HCT116 (cell line): ENCODE measurements around the gene WDR93. TPM values are rescaled to one million over a fixed set of nuclear protein-coding genes. Genes with fewer than 3 reads are reported as not detected.

ENCODE experiments used
- ATAC-seq: fragments of 200-7000 bp; cut with Tn5 transposase; 2 replicates; pipeline ENCODE4 v1.9.1; 2020; ENCODE audit warnings: mild to moderate bottlenecking, moderate library complexity
- BruUV-seq: library from RNA; stranded (reverse); fragments of 400-500 nt; replicated peaks from 2 replicates; lab custom pipeline; 2021; lab: Mats Ljungman, UMichigan
- CTCF ChIA-PET: fragments of 300-600 bp; sonication (Branson Sonifier 250); formaldehyde crosslinking; loops from one replicate; lab custom pipeline; 2021; ENCODE audit warnings: antibody characterized with exemption; lab: Charles Lee
- POLR2A ChIA-PET: fragments of 300-600, 350-600 bp; sonication (Branson Sonifier 250); formaldehyde crosslinking; loops from one replicate; lab custom pipeline; 2021; ENCODE audit warnings: antibody characterized with exemption; lab: Charles Lee
- RAD21 ChIA-PET, 2 experiments: fragments of 300-600 bp; sonication (Branson Sonifier 250); formaldehyde crosslinking; loops; one replicate each; lab custom pipeline; 2023; ENCODE audit warnings: low total read pairs in 2 of 2; ENCODE audit not compliant: uncharacterized antibody in 2 of 2, unreplicated experiment in 2 of 2, low non-redundant PET in 1 of 2; lab: Charles Lee
- DNase-seq: peaks from one replicate; pipeline ENCODE4 v3.0.0-alpha.2; 2010; ENCODE audit warnings: low read depth, low spot score
- H2AFZ ChIP-seq: fragments of 200-600 bp; shearing (Covaris generic), sonication (generic); 2 replicates; pipeline ENCODE4 v1.6.1; 2017; ENCODE audit warnings: low read depth, mixed run types, mixed read lengths, antibody characterized with exemption, low read length; ENCODE audit not compliant: poor library complexity, severe bottlenecking
- H3K27ac ChIP-seq: 2 replicates; pipeline ENCODE4 v1.5.1; 2012; ENCODE audit warnings: low read depth, low read length
- H3K27me3 ChIP-seq: fragments of 200-600 bp; sonication (generic); 2 replicates; pipeline ENCODE4 v1.6.1; 2016; ENCODE audit warnings: mixed run types, low read length, mixed read lengths; ENCODE audit not compliant: insufficient read depth
- H3K36me3 ChIP-seq, 2 experiments: fragments of 200-500 bp in 1 of 2; fragments of 200-600 bp in 1 of 2; sonication (Bioruptor generic) in 1 of 2; sonication (generic) in 1 of 2; 2 replicates each; pipeline versions ENCODE4 v1.5.1 to v1.6.1; 2014 to 2016; ENCODE audit warnings: low read length in 2 of 2, inconsistent platforms in 1 of 2, mixed read lengths in 1 of 2, mixed run types in 1 of 2; ENCODE audit not compliant: insufficient read depth in 2 of 2, control insufficient read depth in 1 of 2
- H3K4me1 ChIP-seq, 2 experiments: fragments of 200-600 bp in 1 of 2; sonication (generic) in 1 of 2; 2 replicates each; pipeline versions ENCODE4 v1.5.1 to v1.6.1; 2012 to 2017; ENCODE audit warnings: low read length in 2 of 2, inconsistent platforms in 1 of 2, mild to moderate bottlenecking in 1 of 2, mixed read lengths in 1 of 2, mixed run types in 1 of 2, moderate library complexity in 1 of 2; ENCODE audit not compliant: insufficient read depth in 2 of 2, control insufficient read depth in 1 of 2
- H3K4me2 ChIP-seq: fragments of 200-600 bp; sonication (generic); 2 replicates; pipeline ENCODE4 v1.6.1; 2017; ENCODE audit warnings: mixed run types, low read length, mixed read lengths
- H3K4me3 ChIP-seq, 2 experiments: fragments of 200-600 bp in 1 of 2; sonication (generic) in 1 of 2; replicated peaks in 1 of 2; 2 replicates each; pipeline ENCODE4 v1.5.1; 2011 to 2016; ENCODE audit warnings: low read length in 2 of 2, control low read depth in 1 of 2, low read depth in 1 of 2, mild to moderate bottlenecking in 1 of 2, mixed read lengths in 1 of 2, mixed run types in 1 of 2
- H3K79me2 ChIP-seq: fragments of 200-600 bp; sonication (generic); 2 replicates; pipeline ENCODE4 v1.6.1; 2017; ENCODE audit warnings: mild to moderate bottlenecking, mixed run types, low read length, moderate library complexity, mixed read lengths; ENCODE audit not compliant: insufficient read depth
- H3K9ac ChIP-seq: fragments of 200-600 bp; sonication (generic); 2 replicates; pipeline ENCODE4 v1.6.1; 2016; ENCODE audit warnings: low read length, mixed read lengths
- H3K9me2 ChIP-seq: fragments of 200-600 bp; sonication (generic), shearing (Covaris generic); 2 replicates; pipeline ENCODE4 v1.6.1; 2017; ENCODE audit warnings: mixed run types, mild to moderate bottlenecking, moderate library complexity; ENCODE audit not compliant: insufficient read depth
- H3K9me3 ChIP-seq, 2 experiments: fragments of 200-500 bp in 1 of 2; fragments of 200-600 bp in 1 of 2; sonication (Bioruptor generic) in 1 of 2; sonication (generic) in 1 of 2; 2 replicates each; pipeline ENCODE4 v1.6.1; 2014 to 2017; ENCODE audit warnings: low read length in 2 of 2, mixed read lengths in 2 of 2, inconsistent platforms in 1 of 2, low read depth in 1 of 2, mild to moderate bottlenecking in 1 of 2, mixed run types in 1 of 2, moderate library complexity in 1 of 2; ENCODE audit not compliant: control insufficient read depth in 1 of 2, insufficient read depth in 1 of 2
- H4K20me1 ChIP-seq: fragments of 200-600 bp; sonication (generic), shearing (Covaris generic); 2 replicates; pipeline ENCODE4 v1.6.1; 2017; ENCODE audit warnings: mixed run types, mild to moderate bottlenecking, moderate library complexity; ENCODE audit not compliant: insufficient read depth
- CBX3 ChIP-seq: IDR thresholded peaks from 2 replicates; pipeline ENCODE4 v1.6.1; 2012; ENCODE audit warnings: low read depth
- CEBPB ChIP-seq: IDR thresholded peaks from 2 replicates; pipeline ENCODE4 v1.6.1; 2012; ENCODE audit warnings: low read depth
- EGR1 ChIP-seq: IDR thresholded peaks from 2 replicates; pipeline ENCODE4 v1.6.1; 2012; ENCODE audit warnings: low read depth
- ELF1 ChIP-seq: IDR thresholded peaks from 2 replicates; pipeline ENCODE4 v1.6.1; 2012; ENCODE audit warnings: low read depth, borderline replicate concordance
- EZH2 ChIP-seq: fragments of 200-600 bp; sonication (generic); IDR thresholded peaks from 2 replicates; pipeline ENCODE4 v1.6.1; 2017; ENCODE audit warnings: antibody characterized with exemption, mixed run types
- EZH2phosphoT487 ChIP-seq: fragments of 200-600 bp; IDR thresholded peaks from 2 replicates; pipeline ENCODE4 v1.6.1; 2018; ENCODE audit warnings: antibody characterized with exemption, borderline replicate concordance
- FOSL1 ChIP-seq: IDR thresholded peaks from 2 replicates; pipeline ENCODE4 v1.6.1; 2012; ENCODE audit warnings: low read depth
- JUND ChIP-seq: IDR thresholded peaks from 2 replicates; pipeline ENCODE4 v1.6.1; 2012
- POLR2A ChIP-seq: IDR thresholded peaks from 2 replicates; pipeline ENCODE4 v1.7.0; 2011; ENCODE audit warnings: borderline replicate concordance; ENCODE audit not compliant: insufficient read depth, insufficient read length; ENCODE audit errors: extremely low read depth
- POLR2AphosphoS5 ChIP-seq: IDR thresholded peaks from 2 replicates; pipeline ENCODE4 v1.6.1; 2011; ENCODE audit warnings: mild to moderate bottlenecking, low read depth, low read length, moderate library complexity
- SIN3A ChIP-seq: IDR thresholded peaks from 2 replicates; pipeline ENCODE4 v1.6.1; 2012; ENCODE audit warnings: low read depth
- SP1 ChIP-seq: IDR thresholded peaks from 2 replicates; pipeline ENCODE4 v1.6.1; 2012; ENCODE audit warnings: low read depth
- TCF7L2 ChIP-seq: IDR thresholded peaks from 2 replicates; pipeline ENCODE4 v1.7.0; 2011; ENCODE audit warnings: borderline replicate concordance, inconsistent platforms; ENCODE audit not compliant: insufficient read depth, insufficient read length; ENCODE audit errors: extremely low read depth
- YY1 ChIP-seq: IDR thresholded peaks from 2 replicates; pipeline ENCODE4 v1.6.1; 2011; ENCODE audit warnings: low read length, low read depth, moderate library complexity, mild to moderate bottlenecking; ENCODE audit not compliant: insufficient replicate concordance; ENCODE audit errors: extremely low read depth
- ZFX ChIP-seq: fragments of 450-650 bp; IDR thresholded peaks from 2 replicates; pipeline ENCODE4 v1.6.1; 2017
- ZNF274 ChIP-seq: fragments of 200-500 bp; sonication (Bioruptor generic); IDR thresholded peaks from 2 replicates; pipeline ENCODE4 v1.6.1; 2014; ENCODE audit warnings: mild to moderate bottlenecking, low read depth, low read length, inconsistent platforms
- intact Hi-C: fragments of 100-400 bp; cut with micrococcal nuclease; formaldehyde crosslinking; loops from 2 replicates; pipeline ENCODE4 v1.10.0; 2022
- total RNA-seq: library from RNA; stranded (reverse); gene quantifications from one replicate; pipeline ENCODE4 v1.2.1, GENCODE V29; 2021; ENCODE audit not compliant: unreplicated experiment
- TF ChIP-seq, protein P1 (sequence below): IDR thresholded peaks from 2 replicates; pipeline ENCODE4 v1.6.1; 2011; ENCODE audit warnings: mild to moderate bottlenecking, low read length, moderate library complexity; ENCODE audit not compliant: insufficient replicate concordance; ENCODE audit errors: extremely low read depth
- TF ChIP-seq, protein P2 (sequence below): IDR thresholded peaks from 2 replicates; pipeline ENCODE4 v1.6.1; 2012
- TF ChIP-seq, protein P3 (sequence below), 3 experiments: fragments of 200-600 bp in 1 of 3; sonication (generic) in 1 of 3; IDR thresholded peaks in 2 of 3; conservative IDR thresholded peaks in 1 of 3; 2 replicates each; pipeline ENCODE4 v1.5.1; 2012 to 2017; ENCODE audit warnings: low read depth in 2 of 3, low read length in 2 of 3, antibody characterized with exemption in 1 of 3, borderline replicate concordance in 1 of 3, control low read depth in 1 of 3, mild to moderate bottlenecking in 1 of 3, mixed read lengths in 1 of 3, mixed run types in 1 of 3, moderate library complexity in 1 of 3; ENCODE audit not compliant: insufficient read depth in 1 of 3

The WDR93 gene
- total RNA-seq, 1 experiment from 2014 or later: 0.42 TPM

DNA sequence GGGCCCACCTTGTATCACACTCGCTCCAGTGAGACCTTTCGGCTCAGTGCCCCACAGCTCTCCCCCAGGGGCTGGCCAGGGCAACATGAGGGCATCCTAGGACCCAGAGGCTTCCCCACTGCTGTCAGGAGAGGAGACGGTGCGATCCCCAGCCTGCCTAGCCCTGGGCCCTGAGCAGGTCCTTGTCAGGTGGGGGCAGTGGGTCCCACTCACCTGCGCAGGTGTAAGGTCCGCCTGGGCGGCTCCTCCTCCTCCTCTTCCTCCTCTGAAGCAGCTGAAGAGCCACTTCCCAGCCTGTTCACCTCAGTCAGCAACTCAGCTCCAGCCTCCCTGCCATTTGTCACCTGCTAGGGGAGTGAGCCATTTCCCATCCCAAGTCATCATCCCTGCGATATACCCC is 44.9 kb upstream of the WDR93 start:
- no TSS peak for BruUV-seq
- Histone ChIP-seq H4K20me1 (no peaks in the 10 kb centered on the region), H3K4me2 (no peak overlapping the region), H3K79me2 (no peaks in the 10 kb centered on the region)
- TF ChIP-seq ZFX (no peak), JUND (no peak), CEBPB (no peak), CBX3 (no peak), SP1 (no peak), SIN3A (no peak), EZH2 (no peak), YY1 (no peak), FOSL1 (no peak), ZNF274 (no peak), EZH2phosphoT487 (no peak), POLR2AphosphoS5 (no peak), TCF7L2 (no peak), EGR1 (no peak), ELF1 (no peak), POLR2A (no peak)
- TF ChIP-seq, protein P1, sequence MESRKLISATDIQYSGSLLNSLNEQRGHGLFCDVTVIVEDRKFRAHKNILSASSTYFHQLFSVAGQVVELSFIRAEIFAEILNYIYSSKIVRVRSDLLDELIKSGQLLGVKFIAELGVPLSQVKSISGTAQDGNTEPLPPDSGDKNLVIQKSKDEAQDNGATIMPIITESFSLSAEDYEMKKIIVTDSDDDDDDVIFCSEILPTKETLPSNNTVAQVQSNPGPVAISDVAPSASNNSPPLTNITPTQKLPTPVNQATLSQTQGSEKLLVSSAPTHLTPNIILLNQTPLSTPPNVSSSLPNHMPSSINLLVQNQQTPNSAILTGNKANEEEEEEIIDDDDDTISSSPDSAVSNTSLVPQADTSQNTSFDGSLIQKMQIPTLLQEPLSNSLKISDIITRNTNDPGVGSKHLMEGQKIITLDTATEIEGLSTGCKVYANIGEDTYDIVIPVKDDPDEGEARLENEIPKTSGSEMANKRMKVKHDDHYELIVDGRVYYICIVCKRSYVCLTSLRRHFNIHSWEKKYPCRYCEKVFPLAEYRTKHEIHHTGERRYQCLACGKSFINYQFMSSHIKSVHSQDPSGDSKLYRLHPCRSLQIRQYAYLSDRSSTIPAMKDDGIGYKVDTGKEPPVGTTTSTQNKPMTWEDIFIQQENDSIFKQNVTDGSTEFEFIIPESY: no peak
- TF ChIP-seq, protein P2, sequence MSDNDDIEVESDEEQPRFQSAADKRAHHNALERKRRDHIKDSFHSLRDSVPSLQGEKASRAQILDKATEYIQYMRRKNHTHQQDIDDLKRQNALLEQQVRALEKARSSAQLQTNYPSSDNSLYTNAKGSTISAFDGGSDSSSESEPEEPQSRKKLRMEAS: no peak
- TF ChIP-seq, protein P3, sequence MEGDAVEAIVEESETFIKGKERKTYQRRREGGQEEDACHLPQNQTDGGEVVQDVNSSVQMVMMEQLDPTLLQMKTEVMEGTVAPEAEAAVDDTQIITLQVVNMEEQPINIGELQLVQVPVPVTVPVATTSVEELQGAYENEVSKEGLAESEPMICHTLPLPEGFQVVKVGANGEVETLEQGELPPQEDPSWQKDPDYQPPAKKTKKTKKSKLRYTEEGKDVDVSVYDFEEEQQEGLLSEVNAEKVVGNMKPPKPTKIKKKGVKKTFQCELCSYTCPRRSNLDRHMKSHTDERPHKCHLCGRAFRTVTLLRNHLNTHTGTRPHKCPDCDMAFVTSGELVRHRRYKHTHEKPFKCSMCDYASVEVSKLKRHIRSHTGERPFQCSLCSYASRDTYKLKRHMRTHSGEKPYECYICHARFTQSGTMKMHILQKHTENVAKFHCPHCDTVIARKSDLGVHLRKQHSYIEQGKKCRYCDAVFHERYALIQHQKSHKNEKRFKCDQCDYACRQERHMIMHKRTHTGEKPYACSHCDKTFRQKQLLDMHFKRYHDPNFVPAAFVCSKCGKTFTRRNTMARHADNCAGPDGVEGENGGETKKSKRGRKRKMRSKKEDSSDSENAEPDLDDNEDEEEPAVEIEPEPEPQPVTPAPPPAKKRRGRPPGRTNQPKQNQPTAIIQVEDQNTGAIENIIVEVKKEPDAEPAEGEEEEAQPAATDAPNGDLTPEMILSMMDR (IDR thresholded peaks at IDR 0.05 in 2 of 3, conservative IDR thresholded peaks at IDR 0.05 in 1 of 3; ENCODE audit: borderline replicate concordance in 1 of 3, insufficient read depth in 1 of 3, low read depth in 2 of 3, low read length in 2 of 3): no peak
- TF ChIP-seq, all 23 proteins: peak for 0
- no peak for ATAC-seq
- intact Hi-C loops: no loop called here
- Histone ChIP-seq H3K27ac (no peak overlapping the region), H3K27me3 (no peaks in the 10 kb centered on the region), H3K9me2 (no peaks in the 10 kb centered on the region), H3K4me1 (peaks cover 0 to 4% of the 10 kb centered on the region in 2 experiments; a peak in 2 of 4 replicates), H2AFZ (no peak overlapping the region), H3K4me3 (no peak overlapping the region), H3K36me3 (no peaks in the 10 kb centered on the region), H3K9ac (no peak overlapping the region), H3K9me3 (no peaks in the 10 kb centered on the region)
- CTCF ChIA-PET: interaction anchor here (0.6 to 1.3 kb wide), 3 partner anchors 17 to 648 kb away, joined by 3 to 4 read pairs (median 3); no protein-coding TSS in a partner anchor
- DNase-seq: no peak
- RAD21 ChIA-PET: no interaction called here
- POLR2A ChIA-PET: no interaction called here
